ENCODE data around the gene OCSTAMP. TPM values are rescaled to one million over a fixed set of nuclear protein-coding genes. Genes with fewer than 3 reads are reported as not detected.
A peak's percentile ranks its signal among the peaks of the same experiment; 100 is the strongest.

Gene OCSTAMP
- total and polyA plus RNA-seq, 10 of the 15 experiments (the other 5 are each of a cell fraction or from before 2014, with no cell fraction given), result 0.09 to 0.46 (median 0.22) TPM; not detected in 2

- RAD21 ChIA-PET (ENCODE audit: unreplicated experiment), result interaction anchor here (1.0 to 1.7 kb wide), 6 partner anchors 10 to 141 kb away, joined by 3 to 19 read pairs (median 4); no protein-coding TSS in a partner anchor
- 77% methylated on average over 14 of the region's 14 CpGs for WGBS (ENCODE audit: insufficient coverage, insufficient replicate concordance, low lambda C conversion rate, missing lambda C conversion rate)
- intact Hi-C loops (cut with micrococcal nuclease; ENCODE audit: unreplicated experiment) (no loop called here), in situ Hi-C loops (cut with MboI) (no loop called here)
- H3K4me3 ChIP-seq, result no peak overlapping the region
- H3K9ac ChIP-seq (ENCODE audit: control insufficient read depth, insufficient read depth, low read length), result peak overlapping the region; percentile 29; the same call in 1 of the 2 replicates
- H3K9me3 ChIP-seq (replicated peaks; ENCODE audit: control insufficient read depth, insufficient read depth, low read length), result no peaks in the 10 kb centered on the region; the same call in 2 of the 3 replicates
- no peaks in the 10 kb centered on the region for H3K27me3 ChIP-seq (replicated peaks in 1 of 2; ENCODE audit: control insufficient read depth in 2 of 2, insufficient read depth in 2 of 2, low read length in 1 of 2)
- FAIRE-seq (no peak), DNase-seq (ENCODE audit: low read depth, low spot score) (no peak), ATAC-seq (peak; percentile 77)
- H3K36me3 ChIP-seq (ENCODE audit: control insufficient read depth in 2 of 2, insufficient read depth in 2 of 2, low read length in 1 of 2), result no peaks in the 10 kb centered on the region
- peak overlapping the region; percentile 53; the same call in 1 of the 2 replicates for H3K27ac ChIP-seq (ENCODE audit: control insufficient read depth, insufficient read depth)
- H2AFZ ChIP-seq (ENCODE audit: control insufficient read depth, low read depth, low read length), result peak overlapping the region; percentile 37; the same call in 1 of the 2 replicates
- peaks cover 32% of the 10 kb centered on the region for H3K4me1 ChIP-seq (ENCODE audit: control insufficient read depth, insufficient read depth, low read length)
- BruUV-seq (replicated peaks), result no TSS peak
- no peaks in the 10 kb centered on the region for H4K20me1 ChIP-seq (ENCODE audit: control insufficient read depth, insufficient read depth)
- POLR2A ChIA-PET, result no interaction called here
- no peaks in the 10 kb centered on the region for H3K79me2 ChIP-seq (ENCODE audit: control insufficient read depth, insufficient read depth, low read length)
- CTCF ChIA-PET, result interaction anchor here (0.6 to 2.7 kb wide), 14 partner anchors 17 to 207 kb away, joined by 3 to 12 read pairs (median 4); partner anchors contain the start of gene TP53RK
- peak overlapping the region; percentile 84 for H3K4me2 ChIP-seq (ENCODE audit: control insufficient read depth, insufficient read depth)
- SMC1A ChIA-PET (ENCODE audit: uncharacterized antibody, unreplicated experiment), result interaction anchor here (0.7 to 1.8 kb wide), 12 partner anchors 10 to 144 kb away, joined by 3 to 12 read pairs (median 4); partner anchors contain the start of gene TP53RK
- peak; percentile 26; the same call in 1 of the 2 replicates for TF ChIP-seq CREM (IDR thresholded peaks at IDR 0.05; ENCODE audit: low read depth)
- TF ChIP-seq MTA2 (IDR thresholded peaks at IDR 0.05; ENCODE audit: low read depth), result 0 out of 2 replicates have a peak, but pooled peaks have one; percentile 13
- TF ChIP-seq, protein P1, sequence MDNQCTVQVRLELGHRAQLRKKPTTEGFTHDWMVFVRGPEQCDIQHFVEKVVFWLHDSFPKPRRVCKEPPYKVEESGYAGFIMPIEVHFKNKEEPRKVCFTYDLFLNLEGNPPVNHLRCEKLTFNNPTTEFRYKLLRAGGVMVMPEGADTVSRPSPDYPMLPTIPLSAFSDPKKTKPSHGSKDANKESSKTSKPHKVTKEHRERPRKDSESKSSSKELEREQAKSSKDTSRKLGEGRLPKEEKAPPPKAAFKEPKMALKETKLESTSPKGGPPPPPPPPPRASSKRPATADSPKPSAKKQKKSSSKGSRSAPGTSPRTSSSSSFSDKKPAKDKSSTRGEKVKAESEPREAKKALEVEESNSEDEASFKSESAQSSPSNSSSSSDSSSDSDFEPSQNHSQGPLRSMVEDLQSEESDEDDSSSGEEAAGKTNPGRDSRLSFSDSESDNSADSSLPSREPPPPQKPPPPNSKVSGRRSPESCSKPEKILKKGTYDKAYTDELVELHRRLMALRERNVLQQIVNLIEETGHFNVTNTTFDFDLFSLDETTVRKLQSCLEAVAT (IDR thresholded peaks at IDR 0.05), result no peak
- TF ChIP-seq ZNF217 (IDR thresholded peaks at IDR 0.05), result 0 out of 2 replicates have a peak, but pooled peaks have one; percentile 15
- TF ChIP-seq SPI1 (IDR thresholded peaks at IDR 0.05; ENCODE audit: borderline replicate concordance, insufficient read depth, low read depth, low read length), result peak; percentile 82
- TF ChIP-seq TCF3 (IDR thresholded peaks at IDR 0.05; ENCODE audit: borderline replicate concordance, insufficient read depth, low read depth, low read length), result no peak
- TF ChIP-seq BMI1 (IDR thresholded peaks at IDR 0.05; ENCODE audit: borderline replicate concordance), result no peak
- TF ChIP-seq NKRF (conservative IDR thresholded peaks at IDR 0.05), result no peak
- peak in 1 of 2 experiments; percentile 65; a peak in 2 of 4 replicates for TF ChIP-seq ETV6 (conservative IDR thresholded peaks at IDR 0.05 in 1 of 2, IDR thresholded peaks at IDR 0.05 in 1 of 2; ENCODE audit: borderline replicate concordance in 1 of 2, low read depth in 1 of 2)
- no peak for TF ChIP-seq YY1 (IDR thresholded peaks at IDR 0.05; ENCODE audit: low read depth, low read length)
- no peak for TF ChIP-seq FOXK2 (IDR thresholded peaks at IDR 0.05)
- 0 out of 2 replicates have a peak, but pooled peaks have one; percentile 27 for TF ChIP-seq BCL11A (IDR thresholded peaks at IDR 0.05; ENCODE audit: low read depth, low read length)
- peak; percentile 74 for TF ChIP-seq IKZF1 (conservative IDR thresholded peaks at IDR 0.05)
- TF ChIP-seq TAF1 (IDR thresholded peaks at IDR 0.05; ENCODE audit: borderline replicate concordance, low read depth, low read length), result no peak
- no peak for TF ChIP-seq CBX5 (IDR thresholded peaks at IDR 0.05; ENCODE audit: low read depth)
Measured at GRCh38 chr20:46545077-46545826, 5.2 kb downstream of the OCSTAMP start.
